Measurements from ENCODE around the gene GPR137B.

- TF ChIP-seq NANOG (IDR thresholded peaks at IDR 0.05; ENCODE audit: insufficient read depth, low read depth, low read length, poor library complexity, severe bottlenecking) (no peak), CTCF (IDR thresholded peaks at IDR 0.05; ENCODE audit: control extremely low read depth in 1 of 3, insufficient read depth in 1 of 3, low read depth in 1 of 3, low read length in 3 of 3) (no peak), EP300 (IDR thresholded peaks at IDR 0.05; ENCODE audit: borderline replicate concordance in 1 of 2, low read depth in 2 of 2, low read length in 2 of 2) (no peak), TEAD4 (IDR thresholded peaks at IDR 0.05; ENCODE audit: low read depth, low read length) (no peak), POLR2A (IDR thresholded peaks at IDR 0.05; ENCODE audit: control extremely low read depth in 1 of 2, low read depth in 2 of 2, low read length in 2 of 2) (no peak), POLR2AphosphoS5 (IDR thresholded peaks at IDR 0.05; ENCODE audit: low read depth, low read length) (no peak), GABPA (IDR thresholded peaks at IDR 0.05; ENCODE audit: borderline replicate concordance, insufficient read depth, low read length) (no peak), SP1 (IDR thresholded peaks at IDR 0.05; ENCODE audit: low read depth, low read length) (no peak), CREB1 (IDR thresholded peaks at IDR 0.05) (no peak), E2F6 (IDR thresholded peaks at IDR 0.05) (no peak), ATF3 (IDR thresholded peaks at IDR 0.05; ENCODE audit: insufficient read depth, low read depth, low read length) (no peak), CEBPB (IDR thresholded peaks at IDR 0.05; ENCODE audit: low read depth, low read length) (no peak)
Observed at GRCh38 chr1:236103059-236103458, 39.3 kb upstream of the GPR137B start.
